T-helper 22 cell (primary cell): Measurements from ENCODE around the gene AP2S1.
"Not testable (repeated sequence)": the region's sequence is repeated elsewhere in the genome, so short reads cannot be mapped to it uniquely, and the experiment has no call there.

Source experiments
- DNase-seq: peaks from one replicate; pipeline ENCODE4 v3.0.0-alpha.2; 2020; ENCODE audit warnings: low read depth

AP2S1 gene

DNA sequence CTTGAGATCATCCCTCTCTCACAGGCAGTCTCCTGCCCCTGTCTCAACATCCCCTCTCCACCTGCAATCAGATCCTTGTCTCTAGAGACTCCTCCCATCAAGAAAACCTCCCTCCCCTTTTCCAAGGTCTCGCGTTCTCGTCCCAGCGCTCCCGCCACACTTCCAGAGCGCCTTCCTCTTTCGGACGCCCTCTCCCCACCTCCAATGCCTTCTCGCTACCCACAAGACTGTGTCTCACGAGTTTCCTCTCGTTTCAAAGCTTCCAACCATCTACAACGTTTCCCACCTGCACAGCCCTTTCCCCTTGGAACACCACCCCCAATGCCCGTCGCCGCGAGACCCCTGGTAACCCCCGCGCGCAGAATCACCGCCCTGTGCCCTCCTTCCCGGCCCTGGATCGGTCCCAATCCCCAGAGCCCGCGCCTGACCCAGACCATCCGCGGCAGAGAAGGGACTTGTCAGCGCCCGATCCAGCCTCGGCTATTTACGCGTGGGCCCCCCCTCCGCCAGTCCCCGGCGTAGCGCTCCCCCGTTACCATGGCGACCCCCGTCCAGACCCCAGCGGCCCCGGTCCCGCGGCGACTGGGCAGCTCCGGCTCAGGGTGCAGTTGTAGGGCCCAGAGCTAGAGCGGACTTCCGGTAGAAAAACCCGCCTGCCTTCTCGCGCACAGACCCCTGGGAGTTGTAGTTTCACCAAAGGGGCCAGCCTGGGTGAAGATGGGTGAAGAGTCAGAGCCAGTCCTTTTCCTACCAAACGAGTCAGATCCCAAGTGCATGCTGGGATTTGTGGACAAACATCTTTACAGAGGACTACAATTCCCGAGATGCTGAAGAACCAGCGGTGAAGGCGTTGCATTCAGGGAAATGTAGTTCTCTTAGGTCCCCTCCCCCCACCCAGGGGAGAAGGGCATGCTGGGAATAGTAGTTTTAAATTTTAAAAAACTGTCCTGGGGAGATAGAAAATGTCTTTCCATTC is at the start of gene AP2S1:
AP2S1 (minus strand) TSS at position 619 of the 976 bp plus-strand sequence; CDS start at position 539, 80 bp downstream.
- peak; percentile 94 for DNase-seq

DNA sequence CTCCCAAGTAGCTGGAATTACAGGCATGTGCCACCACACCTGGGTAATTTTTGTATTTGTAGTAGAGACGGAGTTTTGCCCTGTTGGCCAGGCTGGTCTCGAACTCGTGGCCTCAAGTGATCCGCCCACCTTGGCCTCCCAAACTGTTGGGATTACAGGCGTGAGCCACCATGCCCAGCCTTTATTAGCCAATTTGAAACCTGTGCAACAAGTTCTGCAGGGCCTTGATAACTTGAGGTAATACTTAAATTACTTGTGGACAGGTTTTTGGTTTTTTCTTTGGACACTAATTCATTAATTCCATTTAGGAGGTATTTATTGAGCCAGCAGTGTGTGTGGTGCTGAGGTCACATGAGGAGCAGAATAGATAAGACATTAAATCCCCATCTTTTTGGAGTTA is 49.7 kb upstream of the AP2S1 start:
- no peak for DNase-seq

DNA sequence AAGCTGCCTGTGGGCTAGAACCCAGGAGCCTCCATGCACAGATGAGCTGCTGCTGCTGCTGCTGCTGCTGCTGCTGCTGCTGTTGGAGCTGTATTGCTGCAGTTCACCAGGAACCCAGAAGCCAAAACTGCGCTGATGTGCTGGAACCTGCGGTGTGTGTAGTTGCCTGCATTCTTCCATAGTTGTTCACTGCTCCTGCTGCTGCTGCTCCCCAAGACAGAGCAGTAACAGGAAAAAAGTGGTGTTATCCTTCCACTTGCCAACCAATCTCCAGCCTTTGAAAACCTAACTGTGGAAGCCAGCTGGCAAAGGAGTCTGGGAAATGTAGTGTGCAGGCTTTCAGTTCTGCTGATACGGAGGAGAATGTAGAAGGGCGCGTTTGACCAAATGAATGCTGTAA is 48.1 kb upstream of the AP2S1 start:
- no peak for DNase-seq

DNA sequence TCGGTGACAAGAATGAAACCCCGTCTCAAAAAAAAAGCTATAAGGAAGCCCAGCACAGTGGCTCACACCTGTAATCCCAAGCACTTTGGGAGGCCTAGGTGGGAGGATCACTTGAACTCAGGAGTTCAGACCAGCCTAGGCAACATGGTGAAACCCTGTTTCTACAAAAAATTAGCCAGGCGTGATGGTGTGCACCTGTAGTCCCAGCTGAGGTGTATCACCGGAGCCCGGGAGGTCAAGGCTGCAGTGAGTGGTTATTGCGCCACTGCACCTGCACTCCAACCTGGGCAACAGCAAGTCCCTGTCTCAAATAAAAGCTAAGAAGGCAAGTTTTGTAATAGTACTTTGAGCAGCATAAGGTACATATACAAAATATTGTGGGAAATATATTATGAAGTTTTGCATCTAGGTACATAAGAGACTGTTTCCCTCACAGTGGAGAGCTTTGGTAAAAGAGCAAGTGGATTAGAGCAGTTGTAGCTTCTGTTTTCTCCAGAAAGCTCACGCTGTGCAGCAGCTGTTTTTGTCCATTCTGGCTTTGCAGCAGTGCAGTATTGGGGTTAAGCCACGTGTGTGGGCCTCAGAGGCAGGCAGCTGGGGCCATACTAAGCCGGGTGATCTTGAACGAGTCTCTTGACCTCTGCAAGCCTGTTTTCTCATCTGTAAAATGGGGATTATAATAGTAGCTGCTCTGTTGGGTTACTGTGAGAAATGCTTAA is 45.6 kb upstream of the AP2S1 start:
- no peak for DNase-seq

DNA sequence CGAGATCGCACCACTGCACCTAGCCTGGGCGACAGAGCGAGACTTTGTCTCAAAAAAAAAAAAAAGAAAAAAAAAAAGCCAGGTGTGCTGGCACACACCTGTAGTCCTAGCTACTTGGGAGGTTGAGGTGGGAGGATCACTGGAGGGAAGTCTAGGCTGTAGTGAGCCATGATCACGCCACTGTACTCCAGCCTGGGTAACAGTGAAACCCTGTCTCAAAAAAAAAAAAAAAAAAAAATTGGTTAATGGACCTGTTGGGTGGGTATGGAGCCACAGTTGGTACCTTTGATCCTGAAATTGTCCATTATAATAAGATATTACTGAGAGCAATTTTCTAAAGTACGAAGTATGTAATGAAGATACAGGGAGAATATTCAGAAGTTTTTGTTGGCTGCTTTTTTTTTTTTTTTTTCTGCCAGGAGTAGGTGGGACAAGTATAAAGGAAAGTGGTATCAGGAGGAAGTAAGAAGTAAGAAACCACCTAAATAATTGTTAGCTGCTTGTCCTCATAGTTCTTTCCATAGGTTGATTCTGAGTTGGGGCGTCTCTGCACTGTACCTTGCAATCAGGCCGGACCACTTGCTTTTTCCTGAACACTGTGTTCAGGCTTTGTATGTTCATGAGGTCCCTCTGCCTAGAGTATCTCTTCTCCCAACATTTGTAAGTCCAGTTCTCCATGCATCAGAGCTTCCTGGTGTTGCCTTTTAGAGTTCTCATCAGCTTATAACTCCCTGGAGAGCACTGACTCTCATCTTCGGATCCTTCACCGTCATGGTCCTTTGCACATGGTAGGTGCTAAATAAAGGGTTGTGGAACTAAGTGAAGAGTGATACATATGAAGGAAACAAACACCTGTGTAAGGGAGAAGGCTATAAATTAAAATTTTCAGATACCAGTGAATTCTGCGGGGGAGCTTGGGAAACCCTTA is 41.9 kb upstream of the AP2S1 start:
- no peak for DNase-seq

DNA sequence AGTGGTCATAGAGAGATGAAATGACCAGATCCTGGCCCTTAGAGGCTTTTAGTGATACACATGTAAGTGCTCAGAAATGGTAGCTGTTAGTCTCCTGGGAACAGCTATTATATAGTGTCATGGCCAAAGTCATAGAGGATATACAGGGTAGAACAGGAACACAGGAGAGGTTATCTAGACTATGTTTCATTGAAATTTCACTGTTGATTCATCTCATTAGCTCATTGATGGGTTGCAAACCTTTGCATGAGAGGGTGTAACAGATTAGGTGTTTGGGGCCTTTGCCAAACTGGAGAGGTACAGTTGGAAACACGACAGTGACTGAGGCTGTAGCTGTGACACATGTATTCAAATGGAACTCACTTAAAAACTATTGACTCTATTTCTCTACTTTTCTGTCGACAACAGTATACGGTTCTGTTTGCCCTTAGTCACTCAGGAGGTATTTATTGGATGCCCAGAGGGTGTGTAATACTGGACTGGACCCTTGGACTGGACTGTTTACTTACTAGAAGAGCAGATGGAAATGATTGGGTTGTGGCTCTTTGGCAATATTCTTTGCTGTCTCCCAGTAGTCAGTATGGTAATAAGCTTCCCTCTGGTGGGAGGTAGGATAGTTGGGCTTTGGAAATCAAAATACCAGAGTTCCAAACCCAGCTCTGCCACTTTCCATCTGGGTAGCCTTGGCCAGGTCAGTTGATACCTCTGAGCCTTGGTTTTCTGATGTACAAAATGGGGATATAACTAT is 40.0 kb upstream of the AP2S1 start:
- no peak for DNase-seq

DNA sequence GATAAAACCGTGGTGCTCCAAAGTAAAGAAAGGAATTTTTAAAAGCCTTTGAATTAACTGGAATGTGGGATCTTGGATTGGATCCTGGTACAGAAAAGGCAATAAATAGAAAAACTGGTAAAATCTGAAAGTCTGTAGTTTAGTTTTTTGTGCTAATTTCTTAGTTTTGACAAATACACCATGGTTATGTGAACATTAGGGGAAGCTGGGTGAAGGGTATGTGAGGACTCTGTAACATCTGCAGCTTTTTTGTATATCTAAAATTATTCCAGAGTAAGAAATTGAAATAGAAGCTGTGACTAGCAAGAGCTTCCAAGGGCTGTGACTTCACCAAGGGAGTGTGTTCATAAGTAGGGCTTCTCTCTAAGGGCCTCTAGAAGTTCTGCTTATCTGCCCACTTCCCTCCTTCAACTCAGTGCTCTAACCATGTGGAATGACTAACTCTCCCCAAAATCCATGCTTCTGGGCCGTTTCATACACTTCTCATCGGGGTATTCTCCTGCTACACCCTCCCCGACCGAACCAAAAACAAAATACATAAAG is 36.7 kb upstream of the AP2S1 start:
- no peak for DNase-seq

DNA sequence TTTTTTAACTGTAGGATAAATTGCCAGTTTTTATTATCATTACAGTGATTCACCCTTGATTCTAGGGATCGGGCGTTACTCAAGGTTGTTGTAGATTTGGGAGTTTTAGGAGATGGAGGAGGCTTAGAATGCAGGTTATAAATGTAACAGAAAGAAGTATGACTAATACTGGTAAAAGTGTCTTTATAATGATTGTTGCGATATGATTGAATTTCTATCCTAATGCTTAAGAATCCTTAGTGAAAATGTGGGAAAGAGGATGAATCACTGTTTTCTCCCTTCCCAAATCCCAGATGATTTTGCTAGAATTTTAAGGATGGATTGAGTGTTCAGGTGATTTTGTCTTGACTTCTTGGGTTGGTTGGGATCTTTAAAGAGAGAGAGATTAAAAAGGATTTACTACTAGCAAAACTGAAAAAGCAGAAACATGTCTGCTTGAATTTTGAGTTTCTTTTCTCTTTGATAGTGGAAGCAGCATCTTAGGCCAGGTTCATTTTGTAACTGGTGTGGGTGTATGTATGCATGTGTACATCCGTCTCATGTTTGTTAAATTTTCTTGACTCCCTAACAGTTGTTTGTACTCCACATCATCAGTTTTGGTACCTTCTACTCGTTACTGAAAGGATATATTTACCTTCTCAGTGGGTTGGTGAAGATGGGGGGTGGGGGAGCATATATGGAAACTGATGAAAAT is 36.0 kb upstream of the AP2S1 start:
- no peak for DNase-seq

DNA sequence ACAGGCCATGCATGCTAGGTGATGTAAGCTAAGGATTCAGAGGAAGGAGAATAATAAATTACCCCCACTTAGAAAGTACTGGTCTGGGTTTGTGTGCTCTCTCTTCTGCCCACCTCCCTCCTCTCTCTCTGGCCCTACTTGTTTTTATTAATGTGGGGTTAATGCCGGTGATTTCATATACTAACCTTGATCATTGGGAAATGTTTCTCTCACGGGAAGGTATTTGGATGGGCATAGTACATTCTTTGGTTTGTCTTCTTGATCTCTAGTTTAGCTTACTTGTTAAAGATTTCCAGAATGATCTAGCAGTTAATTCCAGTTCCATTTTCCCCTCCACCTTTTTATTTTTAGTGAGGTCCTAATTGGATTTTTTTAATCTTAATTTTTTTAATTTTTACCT is 34.8 kb upstream of the AP2S1 start:
- DNase-seq = no peak

DNA sequence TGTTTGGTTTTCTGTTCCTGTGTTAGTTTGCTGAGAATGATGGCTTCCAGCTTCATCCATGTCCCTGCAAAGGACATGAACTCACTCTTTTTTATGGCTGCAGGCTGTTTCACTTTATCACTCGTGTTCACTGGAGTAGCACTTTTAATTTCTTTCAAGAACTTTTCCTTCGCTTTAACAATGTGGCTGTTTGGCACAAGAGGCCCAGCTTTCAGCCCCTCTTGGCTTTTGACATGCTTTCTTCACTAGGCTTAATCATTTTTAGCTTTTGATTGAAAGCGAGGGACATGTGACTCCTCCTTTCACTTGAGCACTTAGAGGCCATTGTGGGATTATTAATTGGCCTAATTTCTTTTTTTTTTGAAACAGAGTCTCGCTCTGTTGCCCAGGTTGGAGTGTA is 32.1 kb upstream of the AP2S1 start:
- DNase-seq = not testable (repeated sequence)

DNA sequence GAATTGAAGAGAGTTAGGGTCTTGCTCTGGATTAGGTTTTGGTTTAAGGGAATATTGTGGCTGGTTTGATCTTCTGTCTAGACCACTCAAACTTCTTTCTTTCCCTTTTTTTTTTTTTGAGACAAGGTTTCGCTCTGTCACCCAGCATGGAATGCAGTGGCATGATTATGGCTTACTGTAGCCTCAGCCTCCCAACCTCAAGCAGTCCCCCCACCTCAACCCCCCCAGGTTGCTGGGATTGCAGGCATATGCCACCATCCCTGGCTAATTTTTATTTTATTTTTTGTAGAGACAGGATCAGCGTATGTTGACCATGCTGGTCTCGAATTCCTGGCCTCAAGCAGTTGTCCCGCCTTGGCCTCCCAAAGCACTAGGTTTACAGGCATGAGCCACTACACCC is 31.4 kb upstream of the AP2S1 start:
- DNase-seq = no peak

DNA sequence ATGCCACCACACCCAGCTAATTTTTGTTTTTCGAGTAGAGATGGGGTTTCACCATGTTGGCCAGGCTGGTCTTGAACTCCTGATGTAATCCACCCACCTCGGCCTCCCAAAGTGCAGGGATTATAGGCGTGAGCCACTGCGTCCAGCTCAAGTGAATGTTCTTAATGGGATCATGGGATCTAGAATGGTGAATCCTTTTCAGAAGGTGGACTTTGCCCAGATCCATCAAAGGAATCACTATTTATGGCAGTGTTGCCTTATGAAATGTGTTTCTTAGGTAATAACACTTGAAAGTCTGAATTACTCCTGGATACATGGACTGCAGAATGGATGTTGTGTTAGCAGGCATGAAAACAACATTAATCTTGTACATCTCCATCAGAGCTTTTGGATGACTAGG is 30.4 kb upstream of the AP2S1 start:
- no peak for DNase-seq

DNA sequence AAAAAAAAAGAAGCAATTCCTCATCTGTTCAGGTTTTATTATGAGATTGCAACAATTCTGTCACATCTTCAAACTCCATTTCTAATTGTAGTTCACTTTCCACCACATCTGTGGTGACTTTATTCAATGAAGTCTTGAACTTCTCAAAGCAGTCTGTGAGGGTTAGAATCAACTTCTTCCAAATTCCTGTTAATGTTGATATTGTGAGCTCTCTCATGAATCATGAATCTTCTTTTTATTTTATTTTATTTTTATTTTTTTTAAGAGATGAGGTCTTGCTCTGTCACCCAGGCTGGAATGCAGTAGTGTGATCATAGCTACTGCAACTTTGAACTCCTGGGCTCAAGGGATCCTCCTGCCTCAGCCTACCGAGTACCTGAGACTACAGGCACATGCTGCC is 29.8 kb upstream of the AP2S1 start:
- no peak for DNase-seq

DNA sequence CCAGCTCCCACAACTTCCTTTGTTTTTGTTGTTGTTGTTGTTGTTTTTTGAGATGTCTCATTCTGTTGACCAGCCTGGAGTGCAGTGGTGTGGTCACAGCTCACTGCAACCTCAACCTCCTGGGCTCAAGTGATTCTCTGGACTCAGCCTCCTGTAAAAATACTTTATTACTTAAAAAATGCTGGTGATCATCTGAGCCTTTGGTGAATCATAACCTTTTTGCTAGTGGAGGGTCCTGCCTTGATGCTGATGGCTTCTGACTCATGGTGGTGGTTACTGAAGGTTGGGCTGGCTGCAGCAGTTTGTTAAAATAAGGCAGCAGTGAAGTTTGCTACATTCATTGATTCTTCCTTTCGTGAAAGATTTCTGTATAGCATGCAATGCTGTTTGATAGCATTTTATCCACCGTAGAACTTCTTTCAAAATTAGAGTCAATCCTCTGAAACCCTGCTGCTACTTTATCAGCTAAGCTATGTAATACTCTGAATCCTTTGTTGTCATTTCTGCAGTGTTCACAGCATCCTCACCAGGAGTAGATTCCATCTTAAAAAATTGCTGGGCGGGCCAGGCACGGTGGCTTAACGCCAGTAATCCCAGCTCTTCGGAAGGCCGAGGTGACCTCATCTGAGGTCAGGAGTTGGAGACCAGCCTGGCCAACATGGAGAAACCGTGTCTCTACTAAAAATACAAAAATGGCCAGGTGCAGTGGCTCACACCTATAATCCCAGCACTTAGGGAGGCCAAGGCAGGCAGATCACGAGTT is 28.1 kb upstream of the AP2S1 start:
- no peak for DNase-seq

DNA sequence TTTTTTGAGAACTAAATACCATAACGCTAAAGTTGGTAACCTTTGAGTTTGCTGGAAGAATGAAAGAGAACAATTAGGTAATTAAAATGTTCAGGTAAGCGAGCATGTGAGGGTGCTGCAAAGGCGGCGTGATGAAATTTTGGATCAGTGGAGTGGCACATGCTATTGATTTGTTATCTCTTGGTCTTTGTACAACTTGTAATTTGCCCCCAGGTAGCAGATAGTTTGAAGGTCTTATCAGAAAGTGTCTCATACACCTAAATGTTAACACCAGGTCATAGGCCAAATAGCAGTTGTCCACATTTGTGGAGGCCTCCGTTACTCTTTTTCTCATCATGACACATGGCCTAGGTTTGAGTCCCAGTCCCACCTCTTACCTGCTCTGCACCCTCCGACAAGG is 25.0 kb upstream of the AP2S1 start:
- DNase-seq = no peak

DNA sequence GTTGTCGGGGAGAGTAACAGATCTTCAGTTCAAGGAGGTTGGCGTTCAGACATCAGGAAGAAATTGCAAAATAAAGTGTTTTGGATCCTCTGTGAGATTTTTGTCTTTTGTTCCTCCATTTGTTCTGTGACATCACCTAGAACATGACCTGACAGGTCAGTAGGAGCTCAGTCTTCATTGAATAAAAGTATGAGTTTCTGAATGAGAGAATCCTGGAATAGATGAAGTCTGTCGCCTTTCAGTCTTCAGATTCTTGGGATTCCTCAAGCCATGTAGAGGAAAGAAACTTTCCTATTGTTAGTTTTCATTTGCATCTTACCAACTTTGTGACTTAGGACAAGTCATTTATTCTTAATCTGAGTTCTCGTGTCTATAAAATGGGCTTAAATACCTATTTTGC is 24.6 kb upstream of the AP2S1 start:
- no peak for DNase-seq

DNA sequence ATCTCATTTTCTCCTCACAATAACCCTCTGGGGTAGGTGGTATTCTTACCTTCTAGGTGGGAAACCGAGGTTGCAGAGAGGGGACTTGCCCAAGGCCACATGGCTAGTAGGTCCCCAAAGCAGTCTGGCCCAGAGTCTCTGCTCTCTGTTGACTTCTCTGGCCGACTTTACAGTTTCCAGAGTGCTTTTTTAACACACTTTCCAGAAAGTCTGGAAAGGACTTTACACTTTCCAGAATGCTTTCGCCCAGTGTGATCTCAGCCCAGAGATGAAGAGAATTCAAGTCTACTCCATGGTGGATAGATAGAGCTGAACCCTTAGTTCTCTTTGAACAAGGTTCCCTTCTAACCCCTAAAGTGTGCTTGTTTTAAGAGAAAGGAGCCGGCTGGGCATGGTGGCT is 22.3 kb upstream of the AP2S1 start:
- no peak for DNase-seq

DNA sequence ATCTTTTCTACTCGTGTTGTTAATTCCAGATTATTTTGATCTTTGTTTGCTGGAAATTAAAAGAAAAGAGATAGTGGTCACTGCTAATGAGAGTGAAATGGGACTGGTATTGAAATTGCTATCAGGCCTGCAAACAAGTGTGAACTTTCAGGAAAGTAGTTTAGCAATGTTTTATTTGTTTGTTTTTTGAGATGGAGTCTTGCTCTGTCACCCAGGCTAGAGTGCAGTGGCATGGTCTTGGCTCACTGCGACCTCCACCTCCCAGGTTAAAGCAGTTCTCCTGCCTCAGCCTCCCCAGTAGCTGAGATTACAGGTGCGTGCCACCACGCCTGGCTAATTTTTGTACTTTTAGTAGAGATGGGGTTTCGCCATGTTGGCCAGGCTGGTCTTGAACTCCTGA is 20.5 kb upstream of the AP2S1 start:
- DNase-seq = not testable (repeated sequence)

DNA sequence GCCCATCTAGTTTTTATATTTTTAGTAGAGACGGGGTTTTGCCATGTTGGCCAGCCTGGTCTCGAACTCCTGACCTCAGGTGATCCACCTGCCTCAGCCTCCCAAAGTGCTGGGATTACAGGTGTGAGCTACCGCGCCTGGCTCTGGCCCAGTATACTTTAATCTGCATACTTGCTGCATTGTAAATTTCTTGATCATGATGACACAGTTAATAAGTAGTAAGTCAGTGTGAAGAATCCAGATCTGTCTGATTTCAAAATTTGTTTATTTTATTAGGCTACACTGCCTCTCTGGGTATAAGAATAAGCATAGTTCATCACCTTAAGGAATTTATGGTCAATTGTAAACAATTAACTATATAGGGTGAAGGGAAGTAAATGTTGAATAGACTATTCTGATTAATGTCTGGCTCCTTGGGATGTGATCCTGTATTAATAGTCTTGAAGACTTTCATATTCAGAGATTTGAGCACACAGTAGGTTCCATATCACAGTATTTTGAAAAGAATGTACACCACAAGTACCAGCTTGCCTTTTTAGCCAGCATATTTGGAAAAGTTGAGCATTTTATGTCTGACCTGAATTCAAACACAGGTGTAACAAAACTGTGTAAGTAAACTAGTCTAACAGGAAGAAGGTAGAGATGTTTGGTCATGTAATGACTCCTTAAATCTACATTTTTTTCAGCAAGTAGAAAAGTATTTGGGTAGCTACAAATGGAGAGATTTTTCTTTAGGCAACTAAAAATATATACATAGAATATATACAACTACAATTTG is 17.6 kb upstream of the AP2S1 start:
- no peak for DNase-seq
